Endothelial cell of umbilical vein (primary cell): ENCODE results near the gene LPAR3. TPM values are rescaled to one million over a fixed set of nuclear protein-coding genes. Genes with fewer than 3 reads are reported as not detected.

Source experiments
- BruUV-seq: library from RNA; stranded (reverse); fragments of 400-500 nt; replicated peaks from 2 replicates; lab custom pipeline; 2021; lab: Mats Ljungman, UMichigan
- CTCF ChIA-PET: fragments of 300-600, 350-600 bp; sonication (Branson Sonifier 250); formaldehyde crosslinking; loops from one replicate; lab custom pipeline; 2021; ENCODE audit warnings: antibody characterized with exemption, inconsistent platforms; lab: Charles Lee
- POLR2A ChIA-PET: fragments of 300-600, 350-600 bp; sonication (Branson Sonifier 250); formaldehyde crosslinking; loops from one replicate; lab custom pipeline; 2021; ENCODE audit warnings: antibody characterized with exemption, inconsistent platforms; lab: Charles Lee
- DNase-seq: peaks from one replicate; pipeline ENCODE4 v3.0.0-alpha.2; 2011; ENCODE audit warnings: low read depth, low spot score
- FAIRE-seq: peaks from 2 replicates; lab custom pipeline; 2011; peaks lifted over from hg19 to GRCh38; lab: Jason Lieb, UNC
- H2AFZ ChIP-seq: 2 replicates; pipeline ENCODE4 v1.6.0; 2012; ENCODE audit warnings: low read depth, low read length, control low read depth, inconsistent platforms
- H3K27ac ChIP-seq: 2 replicates; pipeline ENCODE4 v1.5.1; 2011; ENCODE audit warnings: low read depth, mild to moderate bottlenecking, control low read depth, low read length, moderate library complexity; ENCODE audit not compliant: insufficient read depth
- H3K27me3 ChIP-seq, 2 experiments: 2 replicates each; pipeline versions ENCODE4 v1.6.0 to v1.6.1; 2011; ENCODE audit warnings: low read length in 2 of 2, mixed read lengths in 1 of 2; ENCODE audit not compliant: control insufficient read depth in 2 of 2, insufficient read depth in 2 of 2
- H3K36me3 ChIP-seq, 2 experiments: 2 replicates in 1 of 2; 3 replicates in 1 of 2; pipeline ENCODE4 v1.5.1; 2011; ENCODE audit warnings: low read length in 2 of 2, mild to moderate bottlenecking in 1 of 2, moderate library complexity in 1 of 2; ENCODE audit not compliant: control insufficient read depth in 2 of 2, insufficient read depth in 2 of 2; ENCODE audit errors: extremely low read depth in 1 of 2
- H3K4me1 ChIP-seq: 3 replicates; pipeline ENCODE4 v1.5.1; 2011; ENCODE audit warnings: mild to moderate bottlenecking, low read length; ENCODE audit not compliant: control insufficient read depth, insufficient read depth; ENCODE audit errors: extremely low read depth
- H3K4me2 ChIP-seq: 2 replicates; pipeline ENCODE4 v1.6.1; 2011; ENCODE audit warnings: low read length, control low read depth, mixed read lengths; ENCODE audit not compliant: insufficient read depth
- H3K4me3 ChIP-seq, 3 experiments: fragments of 200-600 bp in 1 of 3; sonication (generic), shearing (Covaris generic) in 1 of 3; replicated peaks in 1 of 3; 2 replicates each; pipeline ENCODE4 v1.5.1; 2011 to 2016; ENCODE audit warnings: control low read depth in 3 of 3, low read length in 3 of 3, mild to moderate bottlenecking in 2 of 3, inconsistent platforms in 1 of 3, low read depth in 1 of 3, moderate library complexity in 1 of 3; ENCODE audit not compliant: insufficient read depth in 1 of 3
- H3K79me2 ChIP-seq: 2 replicates; pipeline ENCODE4 v1.6.0; 2012; ENCODE audit warnings: low read length, inconsistent platforms; ENCODE audit not compliant: control insufficient read depth, insufficient read depth
- H3K9ac ChIP-seq: replicated peaks from 2 replicates; pipeline ENCODE3; 2011; ENCODE audit warnings: low read length, control low read depth; ENCODE audit not compliant: insufficient read depth; ENCODE audit errors: extremely low read depth
- H3K9me1 ChIP-seq: replicated peaks from 3 replicates; pipeline ENCODE4 v1.6.0; 2011; ENCODE audit warnings: mild to moderate bottlenecking, low read length; ENCODE audit not compliant: control insufficient read depth, insufficient read depth; ENCODE audit errors: extremely low read depth
- H3K9me3 ChIP-seq: replicated peaks from 2 replicates; pipeline ENCODE4 v1.5.1; 2012; ENCODE audit warnings: low read length, inconsistent platforms; ENCODE audit not compliant: control insufficient read depth, insufficient read depth
- H4K20me1 ChIP-seq: replicated peaks from 2 replicates; pipeline ENCODE3; 2011; ENCODE audit warnings: mild to moderate bottlenecking, low read length; ENCODE audit not compliant: control insufficient read depth, insufficient read depth; ENCODE audit errors: extremely low read depth
- EZH2 ChIP-seq: IDR thresholded peaks from 2 replicates; pipeline ENCODE4 v1.6.1; 2012; ENCODE audit warnings: borderline replicate concordance, low read depth, mild to moderate bottlenecking, moderate library complexity, low read length, inconsistent platforms; ENCODE audit not compliant: severe bottlenecking
- FOS ChIP-seq: IDR thresholded peaks from 2 replicates; pipeline ENCODE4 v1.6.1; 2011; ENCODE audit warnings: mild to moderate bottlenecking, low read length, moderate library complexity, borderline replicate concordance; ENCODE audit not compliant: insufficient read depth
- GATA2 ChIP-seq: IDR thresholded peaks from 2 replicates; pipeline ENCODE4 v1.7.0; 2011; ENCODE audit warnings: low read depth, mild to moderate bottlenecking, moderate library complexity, mixed read lengths, low read length; ENCODE audit not compliant: insufficient read length, insufficient read depth
- JUN ChIP-seq: IDR thresholded peaks from 2 replicates; pipeline ENCODE4 v1.6.1; 2011; ENCODE audit warnings: borderline replicate concordance, low read depth; ENCODE audit not compliant: insufficient read length, insufficient read depth
- MYC ChIP-seq: IDR thresholded peaks from one replicate; pipeline ENCODE4 v1.6.1; 2011; ENCODE audit warnings: mild to moderate bottlenecking, low read depth, low read length
- POLR2A ChIP-seq: IDR thresholded peaks from 2 replicates; pipeline ENCODE4 v1.6.1; 2012; ENCODE audit warnings: low read depth, mild to moderate bottlenecking, control low read depth, low read length
- POLR2AphosphoS5 ChIP-seq: IDR thresholded peaks from 2 replicates; pipeline ENCODE4 v1.6.1; 2012; ENCODE audit warnings: low read depth, mild to moderate bottlenecking, control low read depth, low read length, moderate library complexity; ENCODE audit not compliant: insufficient read depth
- dilution Hi-C: fragments of 300-500 bp; cut with MboI; formaldehyde crosslinking; loops from one replicate; pipeline ENCODE4 v1.15.0; 2019; ENCODE audit warnings: low sequenced_read_pairs; ENCODE audit not compliant: extremely low pct_ligation_motif_present
- intact Hi-C: fragments of 100-400 bp; cut with micrococcal nuclease; formaldehyde crosslinking; loops from one replicate; pipeline ENCODE4 v1.10.0; 2022
- polyA plus RNA-seq, 4 experiments: library from polyadenylated mRNA; depleted of rRNA in 3 of 4; stranded (reverse) in 3 of 4; unstranded in 1 of 4; fragments of >200 nt; gene quantifications; 2 replicates each; pipeline versions ENCODE4 v1.2.1 to v1.2.3, GENCODE V29; 2011 to 2012; ENCODE audit warnings: missing spikeins in 1 of 4
- total RNA-seq: library from RNA; stranded (reverse); gene quantifications from 2 replicates; pipeline ENCODE4 v1.2.3, GENCODE V29; 2021
- TF ChIP-seq, protein P1 (sequence below): IDR thresholded peaks from 2 replicates; pipeline ENCODE4 v1.6.1; 2011; ENCODE audit not compliant: insufficient read depth, insufficient read length
- TF ChIP-seq, protein P2 (sequence below), 2 donors: IDR thresholded peaks; 1 replicate in 1 of 2; 2 replicates in 1 of 2; pipeline ENCODE4 v1.5.1; 2011; ENCODE audit warnings: low read length in 2 of 2, mild to moderate bottlenecking in 2 of 2, moderate library complexity in 2 of 2, control low read depth in 1 of 2, inconsistent platforms in 1 of 2, low read depth in 1 of 2; ENCODE audit not compliant: insufficient read depth in 1 of 2; ENCODE audit errors: extremely low read depth in 1 of 2

The LPAR3 gene
- total and polyA plus RNA-seq, 2 donors (not counting 3 experiments of a cell fraction or from before 2014, with no cell fraction given): not detected

DNA sequence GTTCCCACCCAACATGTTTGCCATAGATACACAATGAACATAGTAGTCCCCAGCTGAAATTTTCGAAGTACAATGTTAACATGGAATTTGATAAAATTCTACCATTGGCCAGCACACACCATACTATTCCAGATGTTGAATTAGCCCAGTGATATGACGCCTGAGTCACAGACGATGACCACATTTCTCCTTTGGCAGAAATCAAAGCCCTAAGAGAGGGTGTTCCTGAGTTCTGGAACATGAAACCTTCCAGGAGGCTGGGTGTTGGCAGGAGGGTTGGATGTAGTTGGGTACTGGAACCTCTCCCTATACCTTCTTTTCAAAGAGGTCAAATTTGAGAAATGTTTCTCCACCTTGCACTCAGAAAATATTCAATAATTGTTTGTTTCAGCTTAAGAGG, 37.8 kb downstream of the LPAR3 start:
- no peak for TF ChIP-seq FOS
- TF ChIP-seq EZH2: no peak
- no peak for TF ChIP-seq POLR2A
- TF ChIP-seq POLR2AphosphoS5: no peak
- no peak for TF ChIP-seq MYC
- TF ChIP-seq, protein P1, sequence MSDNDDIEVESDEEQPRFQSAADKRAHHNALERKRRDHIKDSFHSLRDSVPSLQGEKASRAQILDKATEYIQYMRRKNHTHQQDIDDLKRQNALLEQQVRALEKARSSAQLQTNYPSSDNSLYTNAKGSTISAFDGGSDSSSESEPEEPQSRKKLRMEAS: no peak
- no peak for TF ChIP-seq JUN
- no peak for TF ChIP-seq GATA2
- TF ChIP-seq, protein P2, sequence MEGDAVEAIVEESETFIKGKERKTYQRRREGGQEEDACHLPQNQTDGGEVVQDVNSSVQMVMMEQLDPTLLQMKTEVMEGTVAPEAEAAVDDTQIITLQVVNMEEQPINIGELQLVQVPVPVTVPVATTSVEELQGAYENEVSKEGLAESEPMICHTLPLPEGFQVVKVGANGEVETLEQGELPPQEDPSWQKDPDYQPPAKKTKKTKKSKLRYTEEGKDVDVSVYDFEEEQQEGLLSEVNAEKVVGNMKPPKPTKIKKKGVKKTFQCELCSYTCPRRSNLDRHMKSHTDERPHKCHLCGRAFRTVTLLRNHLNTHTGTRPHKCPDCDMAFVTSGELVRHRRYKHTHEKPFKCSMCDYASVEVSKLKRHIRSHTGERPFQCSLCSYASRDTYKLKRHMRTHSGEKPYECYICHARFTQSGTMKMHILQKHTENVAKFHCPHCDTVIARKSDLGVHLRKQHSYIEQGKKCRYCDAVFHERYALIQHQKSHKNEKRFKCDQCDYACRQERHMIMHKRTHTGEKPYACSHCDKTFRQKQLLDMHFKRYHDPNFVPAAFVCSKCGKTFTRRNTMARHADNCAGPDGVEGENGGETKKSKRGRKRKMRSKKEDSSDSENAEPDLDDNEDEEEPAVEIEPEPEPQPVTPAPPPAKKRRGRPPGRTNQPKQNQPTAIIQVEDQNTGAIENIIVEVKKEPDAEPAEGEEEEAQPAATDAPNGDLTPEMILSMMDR (IDR thresholded peaks at IDR 0.05; ENCODE audit: extremely low read depth in 1 of 2, insufficient read depth in 1 of 2, low read depth in 1 of 2, low read length in 2 of 2): no peak
- H4K20me1 ChIP-seq: no peaks in the 10 kb centered on the region
- H3K79me2 ChIP-seq: no peaks in the 10 kb centered on the region
- ChIA-PET POLR2A (no interaction called here), CTCF (no interaction called here)
- H3K9me1 ChIP-seq: no peaks in the 10 kb centered on the region
- no peak overlapping the region for H2AFZ ChIP-seq
- H3K27me3 ChIP-seq: peaks cover 0 to 3% of the 10 kb centered on the region in 2 experiments
- peak overlapping the region; percentile 61 for H3K27ac ChIP-seq
- no TSS peak for BruUV-seq
- DNase-seq: no peak
- no peaks in the 10 kb centered on the region for H3K36me3 ChIP-seq
- FAIRE-seq: no peak
- no peak overlapping the region for H3K4me3 ChIP-seq
- intact Hi-C loops: no loop called here
- H3K9me3 ChIP-seq: no peaks in the 10 kb centered on the region
- H3K4me1 ChIP-seq: peaks cover 20% of the 10 kb centered on the region
- H3K4me2 ChIP-seq: no peak overlapping the region
- dilution Hi-C loops: no loop called here
- H3K9ac ChIP-seq: no peak overlapping the region
